Small intestine (tissue), 16 donors: Measurements from ENCODE around the gene AGO3. TPM values are rescaled to one million over a fixed set of nuclear protein-coding genes. Genes with fewer than 3 reads are reported as not detected.

ENCODE experiments used
- DNase-seq, 2 donors: peaks; one replicate each; pipeline versions ENCODE4 v3.0.0 to v3.0.0-alpha.2; 2013
- FAIRE-seq: peaks from 2 replicates; lab custom pipeline; 2012; peaks lifted over from hg19 to GRCh38; lab: Jason Lieb, UNC
- H3K27ac ChIP-seq, 3 donors: one replicate each; pipeline ENCODE4 v1.5.1; 2013; ENCODE audit warnings: low read length in 2 of 3, mild to moderate bottlenecking in 2 of 3, control low read depth in 1 of 3, inconsistent platforms in 1 of 3, low read depth in 1 of 3, moderate library complexity in 1 of 3
- H3K27me3 ChIP-seq, 3 donors: one replicate each; pipeline ENCODE4 v1.6.1; 2013; ENCODE audit warnings: low read length in 3 of 3, inconsistent platforms in 1 of 3; ENCODE audit not compliant: control insufficient read depth in 3 of 3, insufficient read depth in 3 of 3
- H3K36me3 ChIP-seq, 3 donors: one replicate each; pipeline ENCODE4 v1.6.1; 2013; ENCODE audit warnings: low read length in 3 of 3, inconsistent platforms in 1 of 3, low read depth in 1 of 3, mild to moderate bottlenecking in 1 of 3, moderate library complexity in 1 of 3; ENCODE audit not compliant: control insufficient read depth in 3 of 3, insufficient read depth in 2 of 3
- H3K4me1 ChIP-seq, 3 donors: one replicate each; pipeline ENCODE4 v1.6.1; 2013; ENCODE audit warnings: low read length in 2 of 3, inconsistent platforms in 1 of 3, low read depth in 1 of 3, mild to moderate bottlenecking in 1 of 3, moderate library complexity in 1 of 3; ENCODE audit not compliant: control insufficient read depth in 3 of 3, insufficient read depth in 2 of 3
- H3K4me3 ChIP-seq, 3 donors: one replicate each; pipeline ENCODE4 v1.5.1; 2013; ENCODE audit warnings: low read length in 3 of 3, control low read depth in 1 of 3, inconsistent platforms in 1 of 3, low read depth in 1 of 3, mild to moderate bottlenecking in 1 of 3, moderate library complexity in 1 of 3
- H3K9me3 ChIP-seq, 2 donors: one replicate each; pipeline ENCODE4 v1.6.1; 2013; ENCODE audit warnings: low read depth in 1 of 2, low read length in 1 of 2; ENCODE audit not compliant: control insufficient read depth in 2 of 2, insufficient read depth in 1 of 2
- WGBS, 3 donors: extraction: QIAGEN DNeasy Blood & Tissue Kit; methylation state at CpG; one replicate each; pipeline ENCODE4 v1.1.7; 2013; 5-methylcytosine and 5-hydroxymethylcytosine counted together
- long read RNA-seq, 10 donors: transcript quantifications; one replicate each; lab custom pipeline, GENCODE V29; 2026
- polyA plus RNA-seq, 4 donors: library from polyadenylated mRNA; stranded (reverse) in 3 of 4; unstranded in 1 of 4; fragments of 200-250 nt in 3 of 4; fragments of 120-200 nt in 1 of 4; gene quantifications; one replicate each; pipeline versions ENCODE4 v1.2.1 to v1.2.3, GENCODE V29; 2013
- donor health status: healthy with polysubstance abuse.
- donor health status: control.
- donor health status: control.
- donor health status: Bipolar disorder and iron deficiency.
- donor health status: healthy.

Gene AGO3
- polyA plus RNA-seq: 1 to 10 TPM in 3 of 4 donors, under 1 TPM in 1; 0.89 to 10.0 (median 2.4) TPM
- long read RNA-seq, donor 1: 0 reads
- long read RNA-seq, donor 2, full-length matches to known transcripts: 1 of 1 reads
- long read RNA-seq, donor 2, partial matches to known transcripts: 0 of 1 reads
- long read RNA-seq, donor 2, other reads (novel, unspliced or antisense): 0 of 1 reads
- long read RNA-seq, donor 3, full-length matches to known transcripts: 1 of 1 reads
- long read RNA-seq, donor 3, partial matches to known transcripts: 0 of 1 reads
- long read RNA-seq, donor 3, other reads (novel, unspliced or antisense): 0 of 1 reads
- long read RNA-seq, donor 4: 0 reads
- long read RNA-seq, donor 5: 0 reads
- long read RNA-seq, donor 6: 0 reads
- long read RNA-seq, donor 7: 0 reads
- long read RNA-seq, donor 8, partial matches to known transcripts: 0 of 1 reads
- long read RNA-seq, donor 8, other reads (novel, unspliced or antisense): 0 of 1 reads
- long read RNA-seq, donor 9: 0 reads
- long read RNA-seq, donor 10: 0 reads

DNA sequence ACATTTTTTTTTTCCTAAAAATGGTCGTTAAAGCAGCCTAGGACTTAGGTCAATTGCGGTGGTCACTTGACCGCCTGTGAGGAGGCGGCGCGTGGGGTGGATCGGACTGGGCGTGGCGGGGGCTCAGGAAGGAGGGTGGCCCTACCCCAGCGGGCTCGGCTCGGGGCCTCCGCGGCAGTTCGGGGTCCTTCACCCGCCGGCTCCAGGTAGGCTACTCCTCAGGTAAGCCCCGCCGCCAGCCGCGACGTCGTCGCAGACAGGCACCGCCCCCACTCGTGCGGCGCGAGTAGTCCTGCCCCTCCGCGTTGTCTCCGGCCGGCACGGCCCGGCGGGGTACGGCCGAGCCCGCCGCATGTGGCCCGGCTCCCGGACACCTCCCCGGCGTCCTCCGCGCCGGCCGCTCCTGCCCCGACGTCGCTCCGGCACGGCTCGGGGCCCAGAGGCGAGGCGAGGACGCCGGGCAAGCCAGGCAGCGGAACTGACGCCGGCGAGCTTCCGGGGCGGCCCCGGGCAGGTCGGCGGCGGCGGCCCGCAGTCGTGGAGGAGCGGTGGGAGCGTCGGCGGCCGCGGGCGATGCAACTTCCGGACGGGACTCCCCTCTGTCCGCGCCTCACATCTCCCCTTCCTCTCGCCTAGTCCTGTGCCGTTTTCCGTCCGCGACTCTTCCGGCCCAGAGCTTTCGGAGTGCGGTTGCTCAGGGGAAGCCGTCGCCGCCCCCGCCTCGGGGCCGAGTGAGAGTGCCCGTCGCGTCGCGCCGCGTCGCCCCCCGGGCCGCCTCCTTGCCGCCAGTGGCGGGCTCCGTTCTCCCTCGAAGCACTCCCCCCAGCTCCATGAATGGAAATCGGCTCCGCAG, at the start of gene AGO3:
Gene AGO3, plus strand, starts transcription at position 513 of the 853 bp plus-strand sequence. Its CDS starts 322 bp downstream, at position 835.
- FAIRE-seq: no peak
- 0% methylated on average over 89 to 112 of the region's 112 CpGs for WGBS, 3 donors
- peaks cover 0 to 14% (median 0%) of the 10 kb centered on the region in 3 donors for H3K4me1 ChIP-seq

DNA sequence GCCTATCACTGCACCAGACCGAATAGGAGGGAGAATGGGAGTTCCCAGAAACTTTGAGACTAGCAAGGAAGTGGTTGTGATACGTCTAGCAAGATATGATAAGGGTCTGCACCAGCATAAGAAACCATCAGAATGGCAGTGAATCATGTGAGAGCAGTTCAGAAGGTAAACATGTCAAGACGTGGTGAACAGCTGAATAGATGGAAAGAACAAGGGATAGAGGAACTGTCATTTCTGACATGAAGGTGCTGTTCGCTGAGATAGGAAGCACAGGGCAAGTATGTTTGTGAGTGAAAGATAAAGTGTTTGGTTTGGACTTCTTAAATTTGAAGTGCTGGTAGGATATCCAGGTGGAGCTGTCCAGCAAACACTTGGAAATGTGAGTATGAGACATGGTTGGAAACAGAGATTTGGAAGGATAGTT, 49.0 kb upstream of the AGO3 start:
- no peaks in the 10 kb centered on the region for H3K9me3 ChIP-seq
- no peaks in the 10 kb centered on the region for H3K27me3 ChIP-seq
- no peak overlapping the region for H3K27ac ChIP-seq
- H3K4me1 ChIP-seq: peaks cover 9 to 23% (median 13%) of the 10 kb centered on the region in 3 donors
- H3K36me3 ChIP-seq: no peaks in the 10 kb centered on the region
- peak in 1 of 2 donors; percentile 10 for DNase-seq
- WGBS, 3 donors: 37 to 39% (median 38%) methylated on average over 4 of the region's 4 CpGs
- H3K4me3 ChIP-seq: no peak overlapping the region
- no peak for FAIRE-seq

More for the DNA sequence above, at the start of gene AGO3:
- Histone ChIP-seq H3K27ac (peak within 1 kb of the TSS; percentile 95 to 99 (median 97)), H3K36me3 (peaks cover 0 to under 1% (median 0%) of the 10 kb centered on the region in 3 donors), H3K4me3 (peak within 1 kb of the TSS; percentile 79 to 97 (median 96)), H3K27me3 (no peaks in the 10 kb centered on the region), H3K9me3 (no peaks in the 10 kb centered on the region)
- peak; percentile 71 to 94 for DNase-seq

DNA sequence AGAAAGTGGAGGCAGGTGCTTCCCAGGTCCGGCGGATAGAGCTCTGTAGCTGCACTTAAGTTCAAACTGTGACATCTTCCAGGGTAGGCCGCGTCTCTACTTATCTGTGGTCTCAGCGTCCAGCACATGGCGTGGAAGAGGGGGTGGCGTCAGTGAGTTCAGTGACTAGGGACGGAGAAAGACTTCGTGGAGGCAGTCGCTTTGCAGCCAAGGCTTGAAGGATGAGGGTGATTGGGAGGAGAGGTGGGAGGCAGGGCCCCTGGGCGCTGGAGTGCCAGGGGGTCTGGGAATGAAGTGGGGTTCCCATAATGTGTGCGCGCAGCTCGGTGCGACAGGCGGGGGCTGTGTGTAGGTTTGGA, 48.3 kb upstream of the AGO3 start:
- no peak overlapping the region for H3K27ac ChIP-seq
- 56 to 66% (median 56%) methylated on average over 16 of the region's 16 CpGs for WGBS, 3 donors
- FAIRE-seq (no peak), DNase-seq (no peak)
- H3K9me3 ChIP-seq: no peaks in the 10 kb centered on the region
- H3K27me3 ChIP-seq: no peaks in the 10 kb centered on the region
- H3K36me3 ChIP-seq: no peaks in the 10 kb centered on the region
- peaks cover 14 to 30% (median 19%) of the 10 kb centered on the region in 3 donors for H3K4me1 ChIP-seq
- H3K4me3 ChIP-seq: no peak overlapping the region

DNA sequence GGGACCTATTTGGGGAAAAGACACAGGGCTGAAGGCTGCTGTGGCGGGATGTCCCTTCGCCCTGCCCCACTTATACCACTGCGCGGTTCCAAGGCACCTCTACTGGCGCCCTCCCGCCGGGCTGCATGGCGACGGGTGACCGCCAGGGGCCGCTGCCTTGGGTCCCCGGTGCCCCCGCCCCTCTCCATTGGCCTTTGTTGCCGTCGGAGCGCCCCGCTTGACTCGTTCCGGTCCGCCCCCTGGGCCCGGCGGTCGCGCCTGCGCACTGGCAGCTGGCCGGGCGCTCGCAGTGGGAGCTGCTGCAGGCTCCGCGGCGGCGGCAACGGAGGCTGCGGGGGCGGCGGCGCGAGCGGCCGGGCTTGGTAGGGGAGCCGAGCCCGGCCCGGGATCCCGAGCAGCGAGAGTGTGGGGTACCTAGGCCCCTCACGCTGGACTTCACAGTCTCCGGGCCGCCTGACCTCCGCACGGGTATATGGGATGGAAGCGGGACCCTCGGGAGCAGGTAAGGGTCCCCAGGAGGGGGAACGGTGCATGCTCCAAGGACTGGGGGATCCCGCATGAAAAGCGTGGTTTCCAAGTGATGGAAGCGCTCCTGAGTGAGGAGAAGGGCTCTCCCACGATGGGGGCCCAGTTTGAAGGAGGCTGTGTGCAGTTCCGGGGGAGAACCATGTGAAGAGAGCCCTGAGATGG, 47.8 kb upstream of the AGO3 start, which contains the start of gene AGO1:
Gene AGO1, plus strand, starts transcription at position 265 of the 690 bp plus-strand sequence. Its CDS starts 213 bp downstream, at position 478.
- Histone ChIP-seq H3K36me3 (no peaks in the 10 kb centered on the region), H3K9me3 (no peaks in the 10 kb centered on the region), H3K4me3 (peak within 1 kb of the TSS; percentile 97 to 100 (median 100)), H3K27me3 (no peaks in the 10 kb centered on the region), H3K4me1 (peaks cover 14 to 35% (median 22%) of the 10 kb centered on the region in 3 donors), H3K27ac (peak within 1 kb of the TSS; percentile 82 to 91 (median 86))
- WGBS, 3 donors: 1 to 2% (median 1%) methylated on average over 46 to 58 of the region's 58 CpGs
- FAIRE-seq (no peak), DNase-seq (peak; percentile 93 to 96)

DNA sequence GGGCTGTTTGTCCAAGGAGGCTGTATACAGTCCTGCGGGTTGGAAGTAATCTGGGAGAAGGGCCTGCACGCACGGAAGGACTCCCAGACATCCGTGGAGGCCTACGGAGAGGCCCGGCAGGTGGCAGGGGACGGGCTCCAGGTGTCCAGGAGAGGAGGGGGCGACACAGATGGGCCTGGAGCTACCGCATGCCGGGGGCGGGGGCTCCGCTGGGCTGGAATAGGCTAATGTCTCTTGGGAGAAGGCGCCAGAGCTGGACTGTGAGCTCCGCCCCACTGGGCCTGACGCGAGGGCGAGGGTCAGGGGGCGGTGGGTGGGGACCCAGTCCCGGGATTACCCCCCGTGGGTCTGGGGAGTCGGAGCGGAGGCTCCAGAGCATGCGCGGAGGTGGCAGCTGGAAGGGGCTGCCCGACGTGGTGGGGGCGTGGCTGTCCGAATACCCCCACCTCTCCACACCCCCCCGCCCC, 47.2 kb upstream of the AGO3 start:
- Histone ChIP-seq H3K27me3 (no peaks in the 10 kb centered on the region), H3K9me3 (no peaks in the 10 kb centered on the region), H3K4me3 (peak overlapping the region; percentile 97 to 100 (median 100)), H3K36me3 (no peaks in the 10 kb centered on the region), H3K27ac (peak overlapping the region; percentile 82 to 91 (median 86)), H3K4me1 (peaks cover 14 to 40% (median 22%) of the 10 kb centered on the region in 3 donors)
- no peak for FAIRE-seq
- 0 to 2% (median 0%) methylated on average over 25 to 29 of the region's 29 CpGs for WGBS, 3 donors
- peak; percentile 70 to 81 for DNase-seq

DNA sequence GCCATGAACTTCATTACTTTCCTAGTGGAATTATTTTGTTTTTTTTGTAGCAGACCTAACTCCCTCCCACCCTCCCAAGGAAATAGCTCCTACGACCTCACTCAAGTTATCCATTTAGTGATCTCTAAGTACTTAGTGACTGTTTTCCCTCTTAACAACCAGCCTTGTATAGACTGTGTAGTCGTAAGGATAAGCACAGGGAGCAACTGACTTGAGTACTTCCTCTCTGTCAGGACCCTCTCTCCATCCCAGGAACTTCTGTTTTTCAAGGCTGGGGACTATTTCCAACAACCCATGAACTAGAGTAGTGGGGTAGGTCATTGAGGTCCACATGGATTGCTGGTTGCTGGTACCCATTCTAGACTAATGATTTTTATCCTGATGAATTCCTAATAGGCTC, 46.0 kb upstream of the AGO3 start:
- WGBS, 3 donors: 32 to 47% (median 40%) methylated on average over 2 of the region's 2 CpGs
- H3K4me3 ChIP-seq: no peak overlapping the region
- DNase-seq: no peak
- no peaks in the 10 kb centered on the region for H3K9me3 ChIP-seq
- H3K27ac ChIP-seq: no peak overlapping the region
- H3K27me3 ChIP-seq: no peaks in the 10 kb centered on the region
- H3K36me3 ChIP-seq: peaks cover 0 to 9% (median 0%) of the 10 kb centered on the region in 3 donors
- no peak for FAIRE-seq
- H3K4me1 ChIP-seq: peaks cover 14 to 40% (median 22%) of the 10 kb centered on the region in 3 donors

DNA sequence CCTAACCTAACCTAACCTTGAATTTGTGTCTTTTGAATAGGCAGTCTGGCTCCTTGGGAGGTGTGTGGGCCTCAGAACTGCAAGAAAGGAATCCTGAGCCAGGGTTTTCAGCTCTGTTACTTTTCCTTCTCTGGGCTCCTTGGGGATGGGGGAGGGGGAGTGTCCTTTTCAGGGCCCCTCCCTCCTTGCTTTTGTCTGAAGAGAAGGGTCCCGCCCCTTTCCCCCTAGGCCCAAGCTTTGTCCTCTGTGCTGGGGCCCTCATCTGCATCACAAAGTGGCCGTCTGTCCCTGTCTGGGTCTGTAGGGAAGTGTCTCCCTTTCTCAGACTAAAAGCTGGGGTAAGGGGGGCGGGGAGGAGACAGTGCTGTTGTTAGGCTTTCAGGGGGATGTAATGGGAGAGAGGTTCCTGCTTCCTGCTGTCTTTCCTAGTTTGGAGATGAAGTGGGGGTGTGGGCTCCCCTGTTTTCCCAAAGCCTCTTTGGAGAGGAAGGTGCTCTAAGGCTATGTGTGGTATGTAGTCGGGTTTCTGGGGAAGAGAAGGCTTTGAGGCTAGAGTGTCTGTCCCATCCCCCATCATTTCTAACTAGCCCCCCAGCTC, 44.8 kb upstream of the AGO3 start:
- Histone ChIP-seq H3K4me1 (peaks cover 12 to 36% (median 22%) of the 10 kb centered on the region in 3 donors), H3K9me3 (no peaks in the 10 kb centered on the region), H3K36me3 (peaks cover 0 to 11% (median 0%) of the 10 kb centered on the region in 3 donors), H3K27me3 (no peaks in the 10 kb centered on the region), H3K4me3 (no peak overlapping the region), H3K27ac (peak overlapping the region; percentile 38 to 83 (median 43))
- FAIRE-seq (no peak), DNase-seq (peak in 1 of 2 donors; percentile 28)
- WGBS, 3 donors: 29 to 52% (median 32%) methylated on average over 4 of the region's 4 CpGs
